NT2/D1 (cell line): ENCODE measurements around the gene IGHMBP2.

ENCODE experiments used
- DNase-seq: peaks from one replicate; pipeline ENCODE4 v3.0.0-alpha.2; 2011; ENCODE audit warnings: low read depth, low spot score
- H3K27me3 ChIP-seq: 2 replicates; pipeline ENCODE4 v1.6.0; 2011; ENCODE audit warnings: mild to moderate bottlenecking; ENCODE audit not compliant: insufficient read length, insufficient read depth
- H3K36me3 ChIP-seq: 2 replicates; pipeline ENCODE4 v1.6.1; 2011; ENCODE audit warnings: mild to moderate bottlenecking, low read length, mixed read lengths; ENCODE audit not compliant: insufficient read depth, insufficient read length
- H3K4me1 ChIP-seq: 2 replicates; pipeline ENCODE4 v1.5.1; 2011; ENCODE audit not compliant: insufficient read depth, insufficient read length
- H3K4me3 ChIP-seq: 2 replicates; pipeline ENCODE4 v1.5.1; 2011; ENCODE audit warnings: low read depth; ENCODE audit not compliant: insufficient read length
- H3K9ac ChIP-seq: 2 replicates; pipeline ENCODE4 v1.6.0; 2011; ENCODE audit warnings: low read depth; ENCODE audit not compliant: insufficient read length
- H3K9me3 ChIP-seq: 2 replicates; pipeline ENCODE4 v1.5.1; 2011; ENCODE audit warnings: mild to moderate bottlenecking, low read length; ENCODE audit not compliant: insufficient read depth
- SUZ12 ChIP-seq: IDR thresholded peaks from 2 replicates; pipeline ENCODE4 v1.6.1; 2011; ENCODE audit not compliant: insufficient read length, insufficient read depth; ENCODE audit errors: extremely low read depth
- YY1 ChIP-seq: IDR thresholded peaks from 2 replicates; pipeline ENCODE4 v1.6.1; 2011; ENCODE audit not compliant: insufficient read length, insufficient read depth
- ZNF274 ChIP-seq: IDR thresholded peaks from 2 replicates; pipeline ENCODE4 v1.6.1; 2011; ENCODE audit warnings: mild to moderate bottlenecking, low read depth, low read length

IGHMBP2 gene

GRCh38 chr11:68987211-68987610 lies 83.5 kb downstream of the IGHMBP2 start:
- H3K36me3 ChIP-seq = no peaks in the 10 kb centered on the region
- H3K9ac ChIP-seq = no peak overlapping the region
- no peaks in the 10 kb centered on the region for H3K9me3 ChIP-seq
- TF ChIP-seq ZNF274 (no peak), YY1 (no peak), SUZ12 (no peak)
- no peaks in the 10 kb centered on the region for H3K4me1 ChIP-seq
- DNase-seq = no peak
- no peak overlapping the region for H3K4me3 ChIP-seq
- H3K27me3 ChIP-seq = no peaks in the 10 kb centered on the region

- Histone ChIP-seq H3K36me3 (no peaks in the 10 kb centered on the region), H3K27me3 (no peaks in the 10 kb centered on the region), H3K4me3 (no peak overlapping the region), H3K4me1 (no peaks in the 10 kb centered on the region), H3K9me3 (no peaks in the 10 kb centered on the region), H3K9ac (no peak overlapping the region)
- TF ChIP-seq ZNF274 = no peak
- no peak for TF ChIP-seq YY1
- no peak for TF ChIP-seq SUZ12
- no peak for DNase-seq
Measured at GRCh38 chr11:68988491-68988890, 84.8 kb downstream of the IGHMBP2 start.
